ENCODE measurements around the gene PCID2. TPM values are rescaled to one million over a fixed set of nuclear protein-coding genes. Genes with fewer than 3 reads are reported as not detected.

Gene PCID2
- total RNA-seq, 4 donors from 2014 or later, result 28.0 to 44.2 (median 40.3) TPM

DNA sequence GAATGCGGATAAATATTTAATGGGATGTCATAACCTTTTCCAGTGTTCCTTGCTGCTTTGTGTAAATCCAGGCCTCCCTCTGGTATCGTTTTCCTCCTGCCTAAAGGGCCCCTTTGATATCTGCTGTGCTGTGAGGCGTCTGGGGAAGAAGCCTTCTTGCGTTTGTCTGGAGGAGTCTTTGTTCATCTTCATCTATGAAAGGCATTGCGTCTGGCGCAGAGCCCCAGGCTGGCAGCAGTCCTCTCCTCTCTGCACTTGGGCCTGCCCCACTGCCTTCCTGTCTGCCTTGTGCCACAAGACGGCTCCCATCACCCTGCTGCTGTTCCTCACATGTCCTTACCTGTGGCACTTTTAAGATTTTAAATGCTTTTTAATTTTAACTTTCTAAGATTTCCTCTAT lies 40.3 kb downstream of the PCID2 start:
- intact Hi-C loops (cut with DNase I; ENCODE audit: low total_unique reads), result no loop called here
- TF ChIP-seq POLR2A (IDR thresholded peaks at IDR 0.05), result no peak
- TF ChIP-seq, protein P1, sequence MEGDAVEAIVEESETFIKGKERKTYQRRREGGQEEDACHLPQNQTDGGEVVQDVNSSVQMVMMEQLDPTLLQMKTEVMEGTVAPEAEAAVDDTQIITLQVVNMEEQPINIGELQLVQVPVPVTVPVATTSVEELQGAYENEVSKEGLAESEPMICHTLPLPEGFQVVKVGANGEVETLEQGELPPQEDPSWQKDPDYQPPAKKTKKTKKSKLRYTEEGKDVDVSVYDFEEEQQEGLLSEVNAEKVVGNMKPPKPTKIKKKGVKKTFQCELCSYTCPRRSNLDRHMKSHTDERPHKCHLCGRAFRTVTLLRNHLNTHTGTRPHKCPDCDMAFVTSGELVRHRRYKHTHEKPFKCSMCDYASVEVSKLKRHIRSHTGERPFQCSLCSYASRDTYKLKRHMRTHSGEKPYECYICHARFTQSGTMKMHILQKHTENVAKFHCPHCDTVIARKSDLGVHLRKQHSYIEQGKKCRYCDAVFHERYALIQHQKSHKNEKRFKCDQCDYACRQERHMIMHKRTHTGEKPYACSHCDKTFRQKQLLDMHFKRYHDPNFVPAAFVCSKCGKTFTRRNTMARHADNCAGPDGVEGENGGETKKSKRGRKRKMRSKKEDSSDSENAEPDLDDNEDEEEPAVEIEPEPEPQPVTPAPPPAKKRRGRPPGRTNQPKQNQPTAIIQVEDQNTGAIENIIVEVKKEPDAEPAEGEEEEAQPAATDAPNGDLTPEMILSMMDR (IDR thresholded peaks at IDR 0.05), result no peak
- 90 to 98% methylated on average over 7 of the region's 7 CpGs for WGBS, 2 donors
- H3K4me3 ChIP-seq (ENCODE audit: low read depth, poor library complexity, severe bottlenecking), result no peak overlapping the region
- no peak for DNase-seq (ENCODE audit: low spot score in 2 of 2)

GRCh38 chr13:113167575-113167974 lies 40.9 kb downstream of the PCID2 start:
- intact Hi-C loops (cut with DNase I; ENCODE audit: low total_unique reads), result no loop called here
- WGBS, 2 donors, result 96 to 97% methylated on average over 3 of the region's 3 CpGs
- no peak for TF ChIP-seq POLR2A (IDR thresholded peaks at IDR 0.05)
- TF ChIP-seq, protein P1 (IDR thresholded peaks at IDR 0.05), result no peak
- H3K4me3 ChIP-seq (ENCODE audit: low read depth, poor library complexity, severe bottlenecking), result no peak overlapping the region
- no peak for DNase-seq (ENCODE audit: low spot score in 2 of 2)

GRCh38 chr13:113167155-113167554 lies 41.3 kb downstream of the PCID2 start:
- DNase-seq (ENCODE audit: low spot score in 2 of 2), result no peak
- no peak overlapping the region for H3K4me3 ChIP-seq (ENCODE audit: low read depth, poor library complexity, severe bottlenecking)
- intact Hi-C loops (cut with DNase I; ENCODE audit: low total_unique reads), result no loop called here
- 91 to 92% methylated on average over 10 of the region's 10 CpGs for WGBS, 2 donors
- TF ChIP-seq, protein P1 (IDR thresholded peaks at IDR 0.05), result no peak

DNA sequence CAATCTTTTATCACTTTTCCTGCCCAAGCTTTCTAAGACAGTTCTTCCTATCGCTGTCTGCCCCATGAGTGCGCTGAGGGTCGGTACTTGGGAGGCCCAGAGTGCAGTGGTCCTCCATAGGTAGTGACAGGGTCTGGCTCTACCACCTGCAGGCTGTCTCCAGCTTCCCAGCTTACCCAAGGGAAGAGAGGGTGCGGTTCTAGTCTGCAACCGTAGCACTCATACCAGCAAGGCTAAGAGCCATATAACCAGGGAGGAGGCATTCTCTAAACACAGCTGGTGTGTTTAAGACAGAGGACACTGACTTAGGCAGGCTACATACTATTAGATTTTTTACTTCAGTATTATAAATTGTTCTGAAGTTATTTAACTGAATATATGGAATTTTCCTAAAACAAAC lies 41.8 kb downstream of the PCID2 start:
- no peak overlapping the region for H3K4me3 ChIP-seq (ENCODE audit: low read depth, poor library complexity, severe bottlenecking)
- TF ChIP-seq POLR2A (IDR thresholded peaks at IDR 0.05), result no peak
- TF ChIP-seq, protein P1 (IDR thresholded peaks at IDR 0.05), result no peak
- DNase-seq (ENCODE audit: low spot score in 2 of 2), result no peak
- intact Hi-C loops (cut with DNase I; ENCODE audit: low total_unique reads), result no loop called here
- WGBS, 2 donors, result 89 to 91% methylated on average over 5 of the region's 5 CpGs

GRCh38 chr13:113166266-113166665 lies 42.2 kb downstream of the PCID2 start:
- intact Hi-C loops (cut with DNase I; ENCODE audit: low total_unique reads), result no loop called here
- DNase-seq (ENCODE audit: low spot score in 2 of 2), result no peak
- H3K4me3 ChIP-seq (ENCODE audit: low read depth, poor library complexity, severe bottlenecking), result no peak overlapping the region
- WGBS, 2 donors, result 90 to 92% methylated on average over 10 of the region's 10 CpGs
- TF ChIP-seq, protein P1 (IDR thresholded peaks at IDR 0.05), result no peak
- no peak for TF ChIP-seq POLR2A (IDR thresholded peaks at IDR 0.05)

- TF ChIP-seq, protein P1 (IDR thresholded peaks at IDR 0.05), result no peak
- TF ChIP-seq POLR2A (IDR thresholded peaks at IDR 0.05), result no peak
- H3K4me3 ChIP-seq (ENCODE audit: low read depth, poor library complexity, severe bottlenecking), result no peak overlapping the region
- intact Hi-C loops (cut with DNase I; ENCODE audit: low total_unique reads), result no loop called here
- WGBS, 2 donors, result 84 to 91% methylated on average over 12 of the region's 12 CpGs
- no peak for DNase-seq (ENCODE audit: low spot score in 2 of 2)
These were observed 44.0 kb downstream of the PCID2 start for GRCh38 chr13:113164492-113164891.

All from lower leg skin (tissue), 4 donors.